HEK293T (cell line): ENCODE results near the gene CHST11.

Experiments
- ARNT ChIP-seq: fragments of 450-650 bp; IDR thresholded peaks from 2 replicates; pipeline ENCODE4 v1.6.1; 2017; ENCODE audit warnings: mild to moderate bottlenecking
- BHLHE40 ChIP-seq: fragments of 450-650 bp; IDR thresholded peaks from 2 replicates; pipeline ENCODE4 v1.6.1; 2016; ENCODE audit warnings: mild to moderate bottlenecking, moderate library complexity, borderline replicate concordance
- CTBP1 ChIP-seq: fragments of 450-650 bp; IDR thresholded peaks from 2 replicates; pipeline ENCODE4 v1.6.1; 2016; ENCODE audit warnings: borderline replicate concordance
- ELF4 ChIP-seq: fragments of 450-650 bp; IDR thresholded peaks from 2 replicates; pipeline ENCODE4 v1.6.1; 2017; ENCODE audit warnings: antibody characterized with exemption
- FOXA1 ChIP-seq: fragments of 450-650 bp; IDR thresholded peaks from 2 replicates; pipeline ENCODE4 v1.6.1; 2016; ENCODE audit warnings: mild to moderate bottlenecking
- LEF1 ChIP-seq: fragments of 450-650 bp; IDR thresholded peaks from 2 replicates; pipeline ENCODE4 v1.6.1; 2017; ENCODE audit warnings: mild to moderate bottlenecking, borderline replicate concordance
- NFRKB ChIP-seq: fragments of 450-650 bp; IDR thresholded peaks from 2 replicates; pipeline ENCODE4 v1.6.1; 2016; ENCODE audit warnings: mild to moderate bottlenecking, moderate library complexity
- SP1 ChIP-seq: fragments of 450-650 bp; IDR thresholded peaks from 2 replicates; pipeline ENCODE4 v1.6.1; 2017
- SUZ12 ChIP-seq: fragments of 450-650 bp; IDR thresholded peaks from 2 replicates; pipeline ENCODE4 v1.6.1; 2016; ENCODE audit warnings: mild to moderate bottlenecking
- TARDBP ChIP-seq: fragments of 450-650 bp; IDR thresholded peaks from 2 replicates; pipeline ENCODE4 v1.6.1; 2016
- ZNF384 ChIP-seq: fragments of 450-650 bp; IDR thresholded peaks from 2 replicates; pipeline ENCODE4 v1.6.1; 2016

- TF ChIP-seq CTBP1 = no peak
- no peak for TF ChIP-seq LEF1
- TF ChIP-seq SP1 = no peak
- TF ChIP-seq NFRKB = no peak
- TF ChIP-seq ARNT = no peak
- no peak for TF ChIP-seq SUZ12
- no peak for TF ChIP-seq FOXA1
- TF ChIP-seq BHLHE40 = no peak
- TF ChIP-seq TARDBP = no peak
- TF ChIP-seq ELF4 = no peak
- TF ChIP-seq ZNF384 = no peak
Measured at GRCh38 chr12:104605685-104606084, 148.9 kb downstream of the CHST11 start.
